Measurements from ENCODE around the gene TMEM154. TPM values are rescaled to one million over a fixed set of nuclear protein-coding genes. Genes with fewer than 3 reads are reported as not detected.
A peak's percentile ranks its signal among the peaks of the same experiment; 100 is the strongest.

TMEM154 gene
- total and polyA plus RNA-seq, 10 of the 15 experiments (the other 5 are each of a cell fraction or from before 2014, with no cell fraction given) = 5.1 to 41.4 (median 18.2) TPM

GRCh38 chr4:152680988-152681603 is 1.3 kb upstream of the TMEM154 start:
- DNase-seq (ENCODE audit: low read depth, low spot score) (no peak), FAIRE-seq (no peak), ATAC-seq (peak; percentile 41)
- Histone ChIP-seq H3K9ac (ENCODE audit: control insufficient read depth, insufficient read depth, low read length) (no peak overlapping the region), H3K79me2 (ENCODE audit: control insufficient read depth, insufficient read depth, low read length) (no peaks in the 10 kb centered on the region), H3K4me2 (ENCODE audit: control insufficient read depth, insufficient read depth) (no peak overlapping the region), H3K9me3 (replicated peaks; ENCODE audit: control insufficient read depth, insufficient read depth, low read length) (no peaks in the 10 kb centered on the region), H3K36me3 (ENCODE audit: control insufficient read depth in 2 of 2, insufficient read depth in 2 of 2, low read length in 1 of 2) (no peaks in the 10 kb centered on the region), H3K27me3 (replicated peaks in 1 of 2; ENCODE audit: control insufficient read depth in 2 of 2, insufficient read depth in 2 of 2, low read length in 1 of 2) (no peaks in the 10 kb centered on the region), H2AFZ (ENCODE audit: control insufficient read depth, low read depth, low read length) (no peak overlapping the region), H3K4me1 (ENCODE audit: control insufficient read depth, insufficient read depth, low read length) (peaks cover 33% of the 10 kb centered on the region), H4K20me1 (ENCODE audit: control insufficient read depth, insufficient read depth) (no peaks in the 10 kb centered on the region), H3K4me3 (no peak overlapping the region), H3K27ac (ENCODE audit: control insufficient read depth, insufficient read depth) (no peak overlapping the region)
- RAD21 ChIA-PET (ENCODE audit: unreplicated experiment) = interaction anchor here (1.0 kb wide), 1 partner anchor 35 kb away, joined by 3 read pairs; no protein-coding TSS in a partner anchor
- intact Hi-C loops (cut with micrococcal nuclease; ENCODE audit: unreplicated experiment) = no loop called here
- POLR2A ChIA-PET = interaction anchor here (1.2 kb wide), 1 partner anchor 21 kb away, joined by 3 read pairs; no protein-coding TSS in a partner anchor
- in situ Hi-C loops (cut with MboI) = no loop called here
- TF ChIP-seq MEF2B (IDR thresholded peaks at IDR 0.05; ENCODE audit: partially characterized antibody, poor library complexity, severe bottlenecking) = no peak
- TF ChIP-seq MTA2 (IDR thresholded peaks at IDR 0.05; ENCODE audit: low read depth) = no peak
- no peak for TF ChIP-seq BRCA1 (IDR thresholded peaks at IDR 0.05; ENCODE audit: low read depth, low read length)
- no peak for TF ChIP-seq KLF5 (IDR thresholded peaks at IDR 0.05; ENCODE audit: partially characterized antibody)
- TF ChIP-seq JUNB (IDR thresholded peaks at IDR 0.05) = peak; percentile 22
- TF ChIP-seq ETV6 (conservative IDR thresholded peaks at IDR 0.05 in 1 of 2, IDR thresholded peaks at IDR 0.05 in 1 of 2; ENCODE audit: borderline replicate concordance in 1 of 2, low read depth in 1 of 2) = peak in 1 of 2 experiments; percentile 40; a peak in 1 of 4 replicates
- TF ChIP-seq NR2C1 (IDR thresholded peaks at IDR 0.05) = no peak
- no peak for TF ChIP-seq SPI1 (IDR thresholded peaks at IDR 0.05; ENCODE audit: borderline replicate concordance, insufficient read depth, low read depth, low read length)
- peak; percentile 66 for TF ChIP-seq EED (IDR thresholded peaks at IDR 0.05; ENCODE audit: low read depth)
- peak; percentile 28; the same call in 1 of the 2 replicates for TF ChIP-seq RUNX3 (IDR thresholded peaks at IDR 0.05; ENCODE audit: low read length)
- no peak for TF ChIP-seq RAD21 (IDR thresholded peaks at IDR 0.05; ENCODE audit: insufficient read depth, low read depth, low read length)
- CTCF ChIA-PET = interaction anchor here (1.0 to 5.9 kb wide), 2 partner anchors 20 to 38 kb away, joined by 4 to 33 read pairs; no protein-coding TSS in a partner anchor
- SMC1A ChIA-PET (ENCODE audit: uncharacterized antibody, unreplicated experiment) = interaction anchor here (1.0 to 14.9 kb wide), 5 partner anchors 13 to 180 kb away, joined by 3 to 229 read pairs (median 6); no protein-coding TSS in a partner anchor
- 33% methylated on average over 8 of the region's 8 CpGs for WGBS (ENCODE audit: insufficient coverage, insufficient replicate concordance, low lambda C conversion rate, missing lambda C conversion rate)
- no TSS peak for BruUV-seq (replicated peaks)
